SU-DHL-6 (cell line): ENCODE results near the gene AADACL4.

Source experiments
- H2AFZ ChIP-seq: fragments of 200-600 bp; sonication (generic); 2 replicates; pipeline ENCODE4 v1.6.1; 2014; ENCODE audit warnings: low read depth, mild to moderate bottlenecking, moderate library complexity, mixed read lengths, antibody characterized with exemption, low read length; ENCODE audit not compliant: severe bottlenecking
- H3F3A ChIP-seq: fragments of 200-600 bp; shearing (Covaris generic); 2 replicates; pipeline ENCODE4 v1.6.0; 2016; ENCODE audit warnings: antibody characterized with exemption, mild to moderate bottlenecking; ENCODE audit not compliant: insufficient read depth
- H3K27ac ChIP-seq: fragments of 200-600 bp; sonication (generic); 2 replicates; pipeline ENCODE4 v1.5.1; 2016; ENCODE audit warnings: low read depth, mild to moderate bottlenecking, low read length, moderate library complexity, mixed read lengths
- H3K27me3 ChIP-seq: fragments of 200-600 bp; sonication (generic), shearing (Covaris generic); 2 replicates; pipeline ENCODE4 v1.6.0; 2014; ENCODE audit warnings: mild to moderate bottlenecking, low read length
- H3K36me3 ChIP-seq: fragments of 200-600 bp; sonication (generic); 2 replicates; pipeline ENCODE4 v1.6.1; 2014; ENCODE audit warnings: mild to moderate bottlenecking, low read length, mixed read lengths
- H3K4me2 ChIP-seq: fragments of 300-600, 200-600 bp; shearing (Covaris generic), sonication (generic); 2 replicates; pipeline ENCODE4 v1.6.0; 2014; ENCODE audit warnings: low read length, low read depth, mild to moderate bottlenecking; ENCODE audit not compliant: poor library complexity, severe bottlenecking
- H3K4me3 ChIP-seq: fragments of 200-600 bp; sonication (generic); 2 replicates; pipeline ENCODE4 v1.5.1; 2014; ENCODE audit warnings: antibody characterized with exemption, low read length, mild to moderate bottlenecking, mixed read lengths; ENCODE audit not compliant: insufficient read depth, poor library complexity, severe bottlenecking
- H3K79me2 ChIP-seq: fragments of 200-600 bp; sonication (generic); 2 replicates; pipeline ENCODE4 v1.6.1; 2014; ENCODE audit warnings: mild to moderate bottlenecking, low read length, moderate library complexity; ENCODE audit not compliant: insufficient read depth
- H3K9ac ChIP-seq: fragments of 200-600 bp; sonication (generic); 2 replicates; pipeline ENCODE4 v1.7.0; 2014; ENCODE audit warnings: mild to moderate bottlenecking, low read length
- H3K9me2 ChIP-seq: fragments of 200-600 bp; sonication (generic); replicated peaks from 2 replicates; pipeline ENCODE4 v1.6.1; 2014; ENCODE audit warnings: low read length; ENCODE audit not compliant: insufficient read depth
- H3K9me3 ChIP-seq: fragments of 200-600 bp; sonication (generic); 2 replicates; pipeline ENCODE4 v1.6.1; 2014; ENCODE audit warnings: low read length, mixed read lengths; ENCODE audit not compliant: insufficient read depth
- H4K20me1 ChIP-seq: fragments of 200-600 bp; sonication (generic); 2 replicates; pipeline ENCODE4 v1.6.1; 2014; ENCODE audit warnings: low read depth, mild to moderate bottlenecking, antibody characterized with exemption, low read length, moderate library complexity, mixed read lengths
- CTCF ChIP-seq: fragments of 200-600 bp; sonication (generic); IDR thresholded peaks from one replicate; pipeline ENCODE4 v1.5.1; 2017; ENCODE audit warnings: antibody characterized with exemption, mild to moderate bottlenecking, low read length, moderate library complexity; ENCODE audit not compliant: insufficient read depth, poor library complexity, severe bottlenecking
- EZH2phosphoT487 ChIP-seq: fragments of 200-600 bp; sonication (generic), shearing (Covaris generic); conservative IDR thresholded peaks from 2 replicates; pipeline ENCODE4 v1.6.1; 2018; ENCODE audit warnings: mild to moderate bottlenecking, antibody characterized with exemption, low read length, moderate library complexity, mixed read lengths

AADACL4 gene

GRCh38 chr1:12696658-12697057, 52.8 kb downstream of the AADACL4 start:
- TF ChIP-seq CTCF (no peak), EZH2phosphoT487 (no peak)
- Histone ChIP-seq H3K36me3 (no peaks in the 10 kb centered on the region), H3K9ac (no peak overlapping the region), H3K4me3 (no peak overlapping the region), H3K9me2 (no peaks in the 10 kb centered on the region), H3K27ac (no peak overlapping the region), H3F3A (no peaks in the 10 kb centered on the region), H2AFZ (no peak overlapping the region), H3K79me2 (no peaks in the 10 kb centered on the region), H3K9me3 (no peaks in the 10 kb centered on the region), H3K4me2 (no peak overlapping the region), H4K20me1 (no peaks in the 10 kb centered on the region), H3K27me3 (no peaks in the 10 kb centered on the region)

DNA sequence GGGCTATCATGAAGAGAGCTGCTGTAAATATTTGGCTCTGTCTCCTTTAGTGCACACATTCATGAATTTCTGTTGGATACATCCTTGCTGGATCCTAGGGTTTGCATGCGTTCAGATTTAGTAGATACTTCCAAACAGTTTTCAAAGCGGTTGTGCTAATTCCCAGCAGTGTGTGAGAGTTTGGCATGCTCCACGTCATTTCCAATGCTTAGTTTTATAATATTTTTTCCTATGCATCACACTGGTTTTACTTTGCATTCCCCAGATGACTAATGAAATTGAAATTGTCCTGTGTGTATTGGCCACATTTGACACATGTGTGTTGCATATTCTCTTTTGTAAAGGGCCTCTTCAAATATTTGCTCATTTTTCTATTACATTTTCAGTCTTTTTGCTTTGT, 53.5 kb downstream of the AADACL4 start:
- no peak overlapping the region for H3K4me3 ChIP-seq
- TF ChIP-seq EZH2phosphoT487 = no peak
- no peak for TF ChIP-seq CTCF

DNA sequence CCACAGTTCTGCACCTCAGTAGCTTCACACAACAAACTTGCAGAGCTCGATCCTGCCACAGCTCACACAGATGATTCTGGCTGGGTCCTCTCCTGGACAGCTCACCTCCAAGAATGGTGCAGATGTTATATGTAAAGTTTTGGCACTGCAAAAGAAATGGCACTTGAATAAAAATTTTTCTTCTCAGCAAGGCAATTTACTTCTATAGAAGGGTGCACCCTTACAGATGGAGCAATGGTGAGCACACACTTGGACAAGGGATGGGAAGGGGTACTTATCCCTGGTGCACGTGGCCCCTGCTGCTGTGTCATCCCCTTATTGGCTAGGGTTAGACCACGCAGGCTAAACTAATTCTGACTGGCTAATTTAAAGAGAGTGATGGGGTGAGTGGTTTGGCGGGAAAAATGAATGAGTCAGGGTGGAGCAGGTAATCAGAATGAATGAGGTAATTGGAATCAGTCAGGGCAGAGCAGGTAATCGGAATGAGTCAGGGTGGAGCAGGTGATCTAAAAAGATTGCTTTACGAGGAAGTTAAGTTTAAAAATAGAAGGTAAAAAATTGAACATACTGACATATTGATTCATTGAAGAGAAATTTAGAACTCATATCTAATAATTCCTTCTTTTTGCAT, 60.1 kb downstream of the AADACL4 start:
- no peak overlapping the region for H3K27ac ChIP-seq
- no peaks in the 10 kb centered on the region for H3K79me2 ChIP-seq
- no peaks in the 10 kb centered on the region for H4K20me1 ChIP-seq
- no peaks in the 10 kb centered on the region; the same call in 1 of the 2 replicates for H3K9me3 ChIP-seq
- 0 out of 2 replicates have a peak, but pooled peaks cover 3% of the 10 kb centered on the region for H3K27me3 ChIP-seq
- H3K36me3 ChIP-seq = no peaks in the 10 kb centered on the region
- H3K9ac ChIP-seq = no peak overlapping the region
- no peaks in the 10 kb centered on the region for H3K9me2 ChIP-seq
- TF ChIP-seq EZH2phosphoT487 (no peak), CTCF (no peak)
- H3F3A ChIP-seq = no peaks in the 10 kb centered on the region
- H2AFZ ChIP-seq = no peak overlapping the region
- H3K4me2 ChIP-seq = no peak overlapping the region
- no peak overlapping the region for H3K4me3 ChIP-seq

More for the DNA sequence above, 53.5 kb downstream of the AADACL4 start:
- H2AFZ ChIP-seq = no peak overlapping the region
- no peaks in the 10 kb centered on the region for H3F3A ChIP-seq
- no peaks in the 10 kb centered on the region for H3K36me3 ChIP-seq
- no peak overlapping the region for H3K4me2 ChIP-seq
- H3K27me3 ChIP-seq = no peaks in the 10 kb centered on the region
- no peaks in the 10 kb centered on the region for H4K20me1 ChIP-seq
- H3K9me3 ChIP-seq = no peaks in the 10 kb centered on the region
- no peak overlapping the region for H3K27ac ChIP-seq
- no peak overlapping the region for H3K9ac ChIP-seq
- H3K79me2 ChIP-seq = no peaks in the 10 kb centered on the region
- no peaks in the 10 kb centered on the region for H3K9me2 ChIP-seq
